K562 (cell line): Measurements from ENCODE around the gene CSNK1G2. TPM values are rescaled to one million over a fixed set of nuclear protein-coding genes. Genes with fewer than 3 reads are reported as not detected.

Source experiments
- BACH1 ChIP-seq: fragments of 200-800 bp; sonication (Bioruptor generic); IDR thresholded peaks from 2 replicates; pipeline ENCODE4 v1.6.1; 2016; ENCODE audit warnings: missing genetic modification characterization, missing compliant biosample characterization
- E2F6 ChIP-seq, 2 experiments: IDR thresholded peaks; 2 replicates each; pipeline ENCODE4 v1.6.1; 2011; ENCODE audit warnings: borderline replicate concordance in 1 of 2, control low read depth in 1 of 2, low read depth in 1 of 2, low read length in 1 of 2, mild to moderate bottlenecking in 1 of 2, mixed read lengths in 1 of 2, moderate library complexity in 1 of 2; ENCODE audit not compliant: insufficient read depth in 1 of 2, insufficient read length in 1 of 2, poor library complexity in 1 of 2, severe bottlenecking in 1 of 2; ENCODE audit errors: extremely low read depth in 1 of 2
- EGR1 ChIP-seq: fragments of 450-650 bp; conservative IDR thresholded peaks from 2 replicates; pipeline ENCODE4 v1.6.1; 2017; ENCODE audit warnings: mild to moderate bottlenecking
- EHMT2 ChIP-seq: fragments of 450-650 bp; IDR thresholded peaks from 2 replicates; pipeline ENCODE4 v1.6.1; 2018; ENCODE audit warnings: antibody characterized with exemption
- ERF ChIP-seq: fragments of 450-650 bp; formaldehyde crosslinking; IDR thresholded peaks from 2 replicates; pipeline ENCODE4 v1.4.0; 2020; ENCODE audit warnings: mild to moderate bottlenecking, mixed read lengths
- HNRNPLL ChIP-seq: fragments of 200-400 bp; formaldehyde crosslinking; IDR thresholded peaks from 2 replicates; pipeline ENCODE4 v1.6.1; 2017; ENCODE audit warnings: low read length, low read depth, mild to moderate bottlenecking; ENCODE audit not compliant: poor library complexity, severe bottlenecking
- KAT7 ChIP-seq: sonication (generic); formaldehyde crosslinking; IDR thresholded peaks from 2 replicates; pipeline ENCODE4 v1.8.0; 2022; ENCODE audit warnings: missing genetic modification reagents, mild to moderate bottlenecking, borderline replicate concordance
- STAG1 ChIP-seq: sonication (generic); formaldehyde crosslinking; IDR thresholded peaks from 2 replicates; pipeline ENCODE4 v1.5.0; 2020; ENCODE audit warnings: missing genetic modification reagents, borderline replicate concordance
- ZBTB40 ChIP-seq, 2 experiments: fragments of 450-650 bp in 1 of 2; sonication (generic) in 1 of 2; formaldehyde crosslinking in 1 of 2; IDR thresholded peaks; 2 replicates each; pipeline versions ENCODE4 v1.7.1 to v1.9.0; 2016 to 2022; ENCODE audit warnings: inconsistent platforms in 1 of 2, mild to moderate bottlenecking in 1 of 2, missing genetic modification reagents in 1 of 2
- ZFP36 ChIP-seq: fragments of 150-350 bp; IDR thresholded peaks from 2 replicates; pipeline ENCODE4 v1.6.1; 2018; ENCODE audit warnings: low read length, low read depth; ENCODE audit not compliant: partially characterized antibody
- ZNF224 ChIP-seq: sonication (generic); formaldehyde crosslinking; IDR thresholded peaks from 2 replicates; pipeline ENCODE4 v1.8.0; 2022; ENCODE audit warnings: mild to moderate bottlenecking, missing genetic modification reagents
- ZNF449 ChIP-seq: fragments of 250-450 bp; sonication (Bioruptor Pico); IDR thresholded peaks from 2 replicates; pipeline ENCODE4 v1.8.0; 2022; ENCODE audit warnings: moderate library complexity, mild to moderate bottlenecking, inconsistent platforms
- polyA plus RNA-seq, 8 experiments: library from polyadenylated mRNA; depleted of rRNA in 4 of 8; stranded (reverse) in 5 of 8; unstranded in 3 of 8; fragments of >200 nt; fragmentation: Nextera tagmentation in 2 of 8; fragmentation: Illumina TruSeq in 1 of 8; extraction: Ambion mirVana in 2 of 8; extraction: Trizol in 1 of 8; gene quantifications; 2 replicates each; pipeline versions ENCODE4 v1.2.1 to v1.2.3, GENCODE V29; 2011 to 2014; ENCODE audit warnings: inconsistent platforms in 1 of 8, missing spikeins in 1 of 8
- total RNA-seq, 7 experiments: library from RNA; depleted of rRNA in 6 of 7; stranded (reverse); fragments of >200 nt in 6 of 7; fragmentation: Illumina TruSeq in 2 of 7; extraction: Trizol in 2 of 7; gene quantifications; 2 replicates each; pipeline versions ENCODE4 v1.2.1 to v1.2.3, GENCODE V29; 2011 to 2021; ENCODE audit warnings: low replicate concordance in 1 of 7
- TF ChIP-seq, protein P1 (sequence below): fragments of 250-450 bp; sonication (Bioruptor Pico); IDR thresholded peaks from 2 replicates; pipeline ENCODE4 v1.8.0; 2022; ENCODE audit warnings: moderate library complexity, mild to moderate bottlenecking, inconsistent platforms

CSNK1G2 gene
- total and polyA plus RNA-seq, 9 of the 15 experiments (the other 6 are each of a cell fraction or from before 2014, with no cell fraction given), result 0.48 to 119 (median 49.5) TPM

DNA sequence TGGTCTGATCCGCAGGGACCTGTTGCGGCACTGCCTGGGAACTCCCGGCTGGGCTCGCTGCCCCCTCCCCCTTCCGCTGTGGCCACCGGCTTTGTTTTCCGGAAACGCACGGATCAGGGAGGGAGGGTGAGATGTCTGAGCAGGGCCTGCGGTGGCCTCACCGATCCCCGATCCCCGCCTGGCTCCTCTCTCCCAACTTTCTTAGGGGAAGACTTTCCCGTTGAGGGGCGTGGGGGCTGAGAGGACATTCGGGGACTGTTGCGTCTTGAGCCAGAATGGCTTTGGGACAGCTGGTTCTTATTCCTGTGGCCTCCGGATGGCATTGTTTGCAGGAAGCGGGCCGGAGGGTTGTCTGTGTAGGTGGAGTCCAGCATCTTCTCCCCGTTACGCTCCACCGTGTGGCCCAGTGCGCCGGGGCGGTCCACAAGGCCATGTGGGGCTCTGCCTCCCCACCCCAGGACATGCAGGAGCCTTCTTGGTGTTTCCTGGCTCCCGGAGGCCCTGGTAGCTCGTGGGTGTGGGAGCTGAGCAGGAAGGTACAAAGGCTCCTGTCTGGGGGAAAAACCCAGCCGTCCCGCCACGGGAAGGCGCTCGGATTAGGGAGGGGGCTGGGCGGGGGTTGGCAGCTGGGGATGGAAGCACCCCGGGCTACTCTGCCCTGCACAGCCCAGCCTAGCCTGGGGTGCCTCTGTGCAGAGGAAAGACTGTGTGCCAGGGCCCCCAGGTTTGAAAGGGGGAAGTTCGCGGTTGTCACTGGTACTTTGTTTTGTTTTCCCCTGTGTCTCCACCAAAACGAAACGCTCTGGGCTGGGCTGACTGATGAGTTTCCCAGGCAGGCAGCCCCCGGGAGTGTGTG is 1.3 kb downstream of the CSNK1G2 start (continued):
- TF ChIP-seq ZBTB40 (IDR thresholded peaks at IDR 0.05) (peak; percentile 76), ZBTB40 (CRISPR knock-in tag; IDR thresholded peaks at IDR 0.05) (no peak), E2F6 (IDR thresholded peaks at IDR 0.05; ENCODE audit: borderline replicate concordance in 1 of 2, extremely low read depth in 1 of 2, insufficient read depth in 1 of 2, insufficient read length in 1 of 2, low read depth in 1 of 2, low read length in 1 of 2, poor library complexity in 1 of 2, severe bottlenecking in 1 of 2) (no peak), EHMT2 (no peak), BACH1 (tag) (no peak), ERF (CRISPR knock-in tag) (no peak), EGR1 (0 out of 2 replicates have a peak, but pooled peaks have one; percentile 2), ZNF224 (CRISPR knock-in tag) (no peak), HNRNPLL (peak; percentile 85), ZFP36 (no peak), ZNF449 (no peak), KAT7 (CRISPR knock-in tag) (no peak), STAG1 (CRISPR knock-in tag) (0 out of 2 replicates have a peak, but pooled peaks have one; percentile 24)
- TF ChIP-seq, protein P1, sequence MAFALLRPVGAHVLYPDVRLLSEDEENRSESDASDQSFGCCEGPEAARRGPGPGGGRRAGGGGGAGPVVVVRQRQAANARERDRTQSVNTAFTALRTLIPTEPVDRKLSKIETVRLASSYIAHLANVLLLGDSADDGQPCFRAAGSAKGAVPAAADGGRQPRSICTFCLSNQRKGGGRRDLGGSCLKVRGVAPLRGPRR (CRISPR knock-in tag), result no peak
